Nephron progenitor cell (in vitro differentiated cells): ENCODE results near the gene CAMK2A.
A peak's percentile ranks its signal among the peaks of the same experiment; 100 is the strongest.
"Not testable (repeated sequence)": the region's sequence is repeated elsewhere in the genome, so short reads cannot be mapped to it uniquely, and the experiment has no call there.

ENCODE experiments used
- DNase-seq: peaks from one replicate; pipeline ENCODE4 v3.0.0; 2021
- H3K27ac Mint-ChIP-seq: 2 replicates; pipeline ENCODE4 v1.8.0; 2021; ENCODE audit warnings: mild to moderate bottlenecking, moderate library complexity, mixed read lengths
- H3K27me3 Mint-ChIP-seq: 2 replicates; pipeline ENCODE4 v1.8.0; 2021; ENCODE audit warnings: mild to moderate bottlenecking, low read depth, mixed read lengths; ENCODE audit not compliant: poor library complexity
- H3K36me3 Mint-ChIP-seq: 2 replicates; pipeline ENCODE4 v1.8.0; 2021; ENCODE audit warnings: low read depth, mixed read lengths
- H3K4me1 Mint-ChIP-seq: 2 replicates; pipeline ENCODE4 v1.8.0; 2021; ENCODE audit warnings: mixed read lengths
- H3K4me3 Mint-ChIP-seq: 2 replicates; pipeline ENCODE4 v1.8.0; 2021; ENCODE audit warnings: mild to moderate bottlenecking, moderate library complexity, mixed read lengths
- H3K9me3 Mint-ChIP-seq: 2 replicates; pipeline ENCODE4 v1.8.0; 2021; ENCODE audit warnings: mild to moderate bottlenecking, moderate library complexity, mixed read lengths
- CTCF ChIP-seq: fragments of 200-600 bp; sonication (generic); IDR thresholded peaks from 2 replicates; pipeline ENCODE4 v1.5.0; 2021; ENCODE audit warnings: antibody characterized with exemption

The CAMK2A gene

GRCh38 chr5:150252489-150252888 lies 37.1 kb downstream of the CAMK2A start:
- Mint-ChIP-seq H3K9me3 (no peaks in the 10 kb centered on the region), H3K36me3 (no peaks in the 10 kb centered on the region), H3K4me1 (peaks cover 38% of the 10 kb centered on the region), H3K27ac (no peak overlapping the region), H3K4me3 (no peak overlapping the region), H3K27me3 (peaks cover 4% of the 10 kb centered on the region)
- TF ChIP-seq CTCF: no peak
- no peak for DNase-seq

GRCh38 chr5:150251504-150251903 lies 38.1 kb downstream of the CAMK2A start:
- H3K27ac Mint-ChIP-seq: no peak overlapping the region
- no peaks in the 10 kb centered on the region for H3K9me3 Mint-ChIP-seq
- TF ChIP-seq CTCF: no peak
- no peaks in the 10 kb centered on the region for H3K36me3 Mint-ChIP-seq
- peaks cover 38% of the 10 kb centered on the region for H3K4me1 Mint-ChIP-seq
- no peak for DNase-seq
- no peaks in the 10 kb centered on the region for H3K27me3 Mint-ChIP-seq
- H3K4me3 Mint-ChIP-seq: no peak overlapping the region

GRCh38 chr5:150249744-150250143 lies 39.8 kb downstream of the CAMK2A start:
- H3K36me3 Mint-ChIP-seq: no peaks in the 10 kb centered on the region
- peaks cover 38% of the 10 kb centered on the region for H3K4me1 Mint-ChIP-seq
- H3K27me3 Mint-ChIP-seq: no peaks in the 10 kb centered on the region
- H3K4me3 Mint-ChIP-seq: no peak overlapping the region
- H3K27ac Mint-ChIP-seq: no peak overlapping the region
- TF ChIP-seq CTCF: no peak
- no peak for DNase-seq
- no peaks in the 10 kb centered on the region for H3K9me3 Mint-ChIP-seq

- no peaks in the 10 kb centered on the region for H3K36me3 Mint-ChIP-seq
- no peak overlapping the region for H3K4me3 Mint-ChIP-seq
- no peaks in the 10 kb centered on the region for H3K27me3 Mint-ChIP-seq
- no peak for DNase-seq
- no peak overlapping the region for H3K27ac Mint-ChIP-seq
- TF ChIP-seq CTCF: no peak
- H3K4me1 Mint-ChIP-seq: peaks cover 39% of the 10 kb centered on the region
- no peaks in the 10 kb centered on the region for H3K9me3 Mint-ChIP-seq
These were observed 40.6 kb downstream of the CAMK2A start for GRCh38 chr5:150248946-150249345.

- H3K27me3 Mint-ChIP-seq, H3K9me3 Mint-ChIP-seq, H3K36me3 Mint-ChIP-seq, H3K27ac Mint-ChIP-seq, DNase-seq, H3K4me3 Mint-ChIP-seq: not testable (repeated sequence)
- peaks cover 39% of the 10 kb centered on the region for H3K4me1 Mint-ChIP-seq
These were observed 41.1 kb downstream of the CAMK2A start for GRCh38 chr5:150248493-150248892.

GRCh38 chr5:150247726-150248125 lies 41.8 kb downstream of the CAMK2A start:
- Mint-ChIP-seq H3K4me3 (no peak overlapping the region), H3K27ac (no peak overlapping the region), H3K4me1 (peaks cover 45% of the 10 kb centered on the region), H3K27me3 (no peaks in the 10 kb centered on the region), H3K36me3 (no peaks in the 10 kb centered on the region), H3K9me3 (no peaks in the 10 kb centered on the region)
- DNase-seq: no peak
- no peak for TF ChIP-seq CTCF

- Mint-ChIP-seq H3K9me3 (no peaks in the 10 kb centered on the region), H3K4me1 (peaks cover 51% of the 10 kb centered on the region), H3K36me3 (no peaks in the 10 kb centered on the region), H3K27ac (peak overlapping the region; percentile 90), H3K27me3 (no peaks in the 10 kb centered on the region), H3K4me3 (no peak overlapping the region)
- no peak for TF ChIP-seq CTCF
- DNase-seq: no peak
These were observed 42.7 kb downstream of the CAMK2A start for GRCh38 chr5:150246835-150247234.
